Neural cell (in vitro differentiated cells): ENCODE data around the gene GADL1. TPM values are rescaled to one million over a fixed set of nuclear protein-coding genes. Genes with fewer than 3 reads are reported as not detected.

Experiments
- H2AFZ ChIP-seq: fragments of 200-600, 300-800 bp; sonication (generic), shearing (Covaris generic); 2 replicates; pipeline ENCODE4 v1.6.0; 2014; ENCODE audit warnings: low read depth, mild to moderate bottlenecking, antibody characterized with exemption, low read length, moderate library complexity
- H3F3A ChIP-seq: fragments of 200-600 bp; shearing (Covaris generic); 2 replicates; pipeline ENCODE4 v1.6.1; 2016; ENCODE audit warnings: mild to moderate bottlenecking, moderate library complexity, mixed read lengths, antibody characterized with exemption, low read length; ENCODE audit not compliant: insufficient read depth, poor library complexity, severe bottlenecking
- H3K27ac ChIP-seq: fragments of 200-600, 300-800 bp; sonication (generic), shearing (Covaris generic); 2 replicates; pipeline ENCODE4 v1.5.1; 2014; ENCODE audit warnings: mild to moderate bottlenecking, low read length, moderate library complexity
- H3K27me3 ChIP-seq: fragments of 300-800, 200-600 bp; sonication (generic), shearing (Covaris generic); 2 replicates; pipeline ENCODE4 v1.6.0; 2014; ENCODE audit warnings: mild to moderate bottlenecking, low read depth, low read length, moderate library complexity; ENCODE audit not compliant: insufficient read depth
- H3K36me3 ChIP-seq: fragments of 300-800, 200-600 bp; sonication (generic), shearing (Covaris generic); 2 replicates; pipeline ENCODE4 v1.5.1; 2014; ENCODE audit warnings: mild to moderate bottlenecking, antibody characterized with exemption, low read length, moderate library complexity; ENCODE audit not compliant: insufficient read depth
- H3K4me2 ChIP-seq: fragments of 300-800, 200-600 bp; sonication (generic), shearing (Covaris generic); 2 replicates; pipeline ENCODE4 v1.6.0; 2014; ENCODE audit warnings: mild to moderate bottlenecking, low read length
- H3K4me3 ChIP-seq: fragments of 300-800, 200-600 bp; sonication (generic), shearing (Covaris generic); 2 replicates; pipeline ENCODE4 v1.5.1; 2014; ENCODE audit warnings: mild to moderate bottlenecking, low read length, moderate library complexity
- H3K79me2 ChIP-seq: fragments of 200-600 bp; shearing (Covaris generic); replicated peaks from 2 replicates; pipeline ENCODE4 v1.6.0; 2014; ENCODE audit warnings: mild to moderate bottlenecking, low read length, moderate library complexity; ENCODE audit not compliant: insufficient read depth
- H3K9ac ChIP-seq: fragments of 300-800, 200-600 bp; sonication (generic), shearing (Covaris generic); 2 replicates; pipeline ENCODE4 v1.6.1; 2016; ENCODE audit warnings: mild to moderate bottlenecking, low read length, mixed read lengths
- H3K9me2 ChIP-seq: fragments of 200-600 bp; shearing (Covaris generic); 2 replicates; pipeline ENCODE4 v1.6.1; 2016; ENCODE audit warnings: mild to moderate bottlenecking, low read length, mixed read lengths; ENCODE audit not compliant: insufficient read depth
- H3K9me3 ChIP-seq: fragments of 200-600, 300-800 bp; sonication (generic), shearing (Covaris generic); 2 replicates; pipeline ENCODE4 v1.6.1; 2016; ENCODE audit warnings: mild to moderate bottlenecking, mixed run types, low read length, moderate library complexity, mixed read lengths
- H4K20me1 ChIP-seq: fragments of 200-600 bp; shearing (Covaris generic); 2 replicates; pipeline ENCODE4 v1.6.1; 2016; ENCODE audit warnings: mild to moderate bottlenecking, mixed run types; ENCODE audit not compliant: insufficient read depth
- CTCF ChIP-seq: fragments of 450-650 bp; IDR thresholded peaks from 2 replicates; pipeline ENCODE4 v1.5.1; 2014; ENCODE audit warnings: antibody characterized with exemption, mild to moderate bottlenecking, moderate library complexity; ENCODE audit not compliant: poor library complexity, severe bottlenecking
- EP300 ChIP-seq: fragments of 450-650 bp; conservative IDR thresholded peaks from 2 replicates; pipeline ENCODE4 v1.6.1; 2014; ENCODE audit warnings: antibody characterized with exemption, mild to moderate bottlenecking, moderate library complexity; ENCODE audit not compliant: poor library complexity, severe bottlenecking
- EZH2 ChIP-seq: fragments of 200-600, 300-800 bp; shearing (Covaris generic), sonication (generic); IDR thresholded peaks from 2 replicates; pipeline ENCODE4 v1.6.1; 2014; ENCODE audit warnings: antibody characterized with exemption, low read length, borderline replicate concordance, mild to moderate bottlenecking; ENCODE audit not compliant: insufficient read depth, poor library complexity, severe bottlenecking
- MXI1 ChIP-seq: fragments of 450-650 bp; conservative IDR thresholded peaks from 2 replicates; pipeline ENCODE4 v1.6.1; 2014; ENCODE audit warnings: antibody characterized with exemption, mild to moderate bottlenecking; ENCODE audit not compliant: poor library complexity, severe bottlenecking
- POLR2AphosphoS5 ChIP-seq: IDR thresholded peaks from 2 replicates; pipeline ENCODE4 v1.6.1; 2012
- RAD21 ChIP-seq: fragments of 450-650 bp; conservative IDR thresholded peaks from 2 replicates; pipeline ENCODE4 v1.6.1; 2014; ENCODE audit warnings: antibody characterized with exemption, mild to moderate bottlenecking, moderate library complexity
- REST ChIP-seq: IDR thresholded peaks from 2 replicates; pipeline ENCODE4 v1.6.1; 2012; ENCODE audit warnings: borderline replicate concordance
- SMC3 ChIP-seq: fragments of 450-650 bp; conservative IDR thresholded peaks from 2 replicates; pipeline ENCODE4 v1.6.1; 2014; ENCODE audit warnings: antibody characterized with exemption, mild to moderate bottlenecking, moderate library complexity; ENCODE audit not compliant: poor library complexity
- TAF1 ChIP-seq: IDR thresholded peaks from 2 replicates; pipeline ENCODE4 v1.6.1; 2012; ENCODE audit warnings: low read depth
- polyA plus RNA-seq: library from polyadenylated mRNA; depleted of rRNA; stranded (reverse); fragments of >200 nt; gene quantifications from 2 replicates; pipeline ENCODE4 v1.2.3, GENCODE V29; 2014

Gene GADL1
- polyA plus RNA-seq, 1 donor from 2014 or later: not detected

GRCh38 chr3:30908456-30909037 lies 14.1 kb upstream of the GADL1 start:
- Histone ChIP-seq H4K20me1 (no peaks in the 10 kb centered on the region), H3K9me2 (no peaks in the 10 kb centered on the region), H3F3A (no peaks in the 10 kb centered on the region), H3K79me2 (no peaks in the 10 kb centered on the region), H3K4me2 (no peak overlapping the region), H3K27ac (no peak overlapping the region), H3K9ac (no peak overlapping the region), H3K36me3 (no peaks in the 10 kb centered on the region), H3K4me3 (no peak overlapping the region), H2AFZ (no peak overlapping the region), H3K9me3 (no peaks in the 10 kb centered on the region), H3K27me3 (no peaks in the 10 kb centered on the region)
- no peak for TF ChIP-seq SMC3
- no peak for TF ChIP-seq REST
- TF ChIP-seq MXI1: no peak
- TF ChIP-seq TAF1: no peak
- no peak for TF ChIP-seq EZH2
- no peak for TF ChIP-seq RAD21

GRCh38 chr3:30904996-30905395 lies 10.5 kb upstream of the GADL1 start:
- H3K36me3 ChIP-seq: no peaks in the 10 kb centered on the region
- H3K27me3 ChIP-seq: no peaks in the 10 kb centered on the region
- no peak overlapping the region for H3K4me2 ChIP-seq
- H3K9me3 ChIP-seq: no peaks in the 10 kb centered on the region
- no peaks in the 10 kb centered on the region for H3F3A ChIP-seq
- no peak overlapping the region for H3K4me3 ChIP-seq
- no peak overlapping the region for H2AFZ ChIP-seq
- no peaks in the 10 kb centered on the region for H3K79me2 ChIP-seq
- no peak overlapping the region for H3K27ac ChIP-seq
- no peaks in the 10 kb centered on the region for H3K9me2 ChIP-seq
- no peaks in the 10 kb centered on the region for H4K20me1 ChIP-seq
- no peak for TF ChIP-seq MXI1
- TF ChIP-seq TAF1: no peak
- no peak for TF ChIP-seq SMC3
- no peak for TF ChIP-seq EZH2
- TF ChIP-seq EP300: no peak
- no peak for TF ChIP-seq POLR2AphosphoS5
- no peak for TF ChIP-seq CTCF
- TF ChIP-seq REST: no peak
- no peak for TF ChIP-seq RAD21
- no peak overlapping the region for H3K9ac ChIP-seq
